Measurements from ENCODE around the gene MX2.

DNA sequence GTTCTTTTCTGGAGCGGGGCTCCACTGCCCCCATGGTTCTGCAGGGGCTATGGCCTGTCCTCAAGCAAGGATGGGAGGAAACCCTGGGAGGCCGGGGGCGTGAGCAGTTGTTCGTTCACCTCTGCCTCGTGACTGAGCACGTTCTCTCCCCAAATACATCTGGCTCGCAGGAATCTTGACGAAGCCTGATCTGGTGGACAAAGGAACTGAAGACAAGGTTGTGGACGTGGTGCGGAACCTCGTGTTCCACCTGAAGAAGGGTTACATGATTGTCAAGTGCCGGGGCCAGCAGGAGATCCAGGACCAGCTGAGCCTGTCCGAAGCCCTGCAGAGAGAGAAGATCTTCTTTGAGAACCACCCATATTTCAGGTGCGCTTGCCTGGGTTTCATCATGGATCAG lies 79.7 kb downstream of the MX2 start:
- TF ChIP-seq, protein P1, sequence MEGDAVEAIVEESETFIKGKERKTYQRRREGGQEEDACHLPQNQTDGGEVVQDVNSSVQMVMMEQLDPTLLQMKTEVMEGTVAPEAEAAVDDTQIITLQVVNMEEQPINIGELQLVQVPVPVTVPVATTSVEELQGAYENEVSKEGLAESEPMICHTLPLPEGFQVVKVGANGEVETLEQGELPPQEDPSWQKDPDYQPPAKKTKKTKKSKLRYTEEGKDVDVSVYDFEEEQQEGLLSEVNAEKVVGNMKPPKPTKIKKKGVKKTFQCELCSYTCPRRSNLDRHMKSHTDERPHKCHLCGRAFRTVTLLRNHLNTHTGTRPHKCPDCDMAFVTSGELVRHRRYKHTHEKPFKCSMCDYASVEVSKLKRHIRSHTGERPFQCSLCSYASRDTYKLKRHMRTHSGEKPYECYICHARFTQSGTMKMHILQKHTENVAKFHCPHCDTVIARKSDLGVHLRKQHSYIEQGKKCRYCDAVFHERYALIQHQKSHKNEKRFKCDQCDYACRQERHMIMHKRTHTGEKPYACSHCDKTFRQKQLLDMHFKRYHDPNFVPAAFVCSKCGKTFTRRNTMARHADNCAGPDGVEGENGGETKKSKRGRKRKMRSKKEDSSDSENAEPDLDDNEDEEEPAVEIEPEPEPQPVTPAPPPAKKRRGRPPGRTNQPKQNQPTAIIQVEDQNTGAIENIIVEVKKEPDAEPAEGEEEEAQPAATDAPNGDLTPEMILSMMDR (conservative IDR thresholded peaks at IDR 0.05; ENCODE audit: low read depth, low read length) = no peak
- TF ChIP-seq POLR2A (IDR thresholded peaks at IDR 0.05; ENCODE audit: low read depth, low read length) (no peak), CEBPB (IDR thresholded peaks at IDR 0.05; ENCODE audit: low read depth, low read length) (no peak), MXI1 (IDR thresholded peaks at IDR 0.05; ENCODE audit: borderline replicate concordance, low read depth, low read length) (no peak), MAZ (IDR thresholded peaks at IDR 0.05; ENCODE audit: borderline replicate concordance, low read depth, low read length) (no peak), MAFK (IDR thresholded peaks at IDR 0.05; ENCODE audit: low read depth, low read length) (no peak), RFX5 (IDR thresholded peaks at IDR 0.05; ENCODE audit: low read depth, low read length) (no peak), RAD21 (IDR thresholded peaks at IDR 0.05; ENCODE audit: low read length) (no peak), BHLHE40 (IDR thresholded peaks at IDR 0.05; ENCODE audit: low read depth, low read length) (no peak), FOS (IDR thresholded peaks at IDR 0.05; ENCODE audit: low read depth, low read length) (no peak), CHD1 (IDR thresholded peaks at IDR 0.05; ENCODE audit: low read depth, low read length) (no peak), NFE2L2 (IDR thresholded peaks at IDR 0.05; ENCODE audit: low read depth, low read length) (no peak)
- TF ChIP-seq, protein P2, sequence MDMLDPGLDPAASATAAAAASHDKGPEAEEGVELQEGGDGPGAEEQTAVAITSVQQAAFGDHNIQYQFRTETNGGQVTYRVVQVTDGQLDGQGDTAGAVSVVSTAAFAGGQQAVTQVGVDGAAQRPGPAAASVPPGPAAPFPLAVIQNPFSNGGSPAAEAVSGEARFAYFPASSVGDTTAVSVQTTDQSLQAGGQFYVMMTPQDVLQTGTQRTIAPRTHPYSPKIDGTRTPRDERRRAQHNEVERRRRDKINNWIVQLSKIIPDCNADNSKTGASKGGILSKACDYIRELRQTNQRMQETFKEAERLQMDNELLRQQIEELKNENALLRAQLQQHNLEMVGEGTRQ (IDR thresholded peaks at IDR 0.05; ENCODE audit: low read depth, low read length) = no peak
- TF ChIP-seq, protein P3, sequence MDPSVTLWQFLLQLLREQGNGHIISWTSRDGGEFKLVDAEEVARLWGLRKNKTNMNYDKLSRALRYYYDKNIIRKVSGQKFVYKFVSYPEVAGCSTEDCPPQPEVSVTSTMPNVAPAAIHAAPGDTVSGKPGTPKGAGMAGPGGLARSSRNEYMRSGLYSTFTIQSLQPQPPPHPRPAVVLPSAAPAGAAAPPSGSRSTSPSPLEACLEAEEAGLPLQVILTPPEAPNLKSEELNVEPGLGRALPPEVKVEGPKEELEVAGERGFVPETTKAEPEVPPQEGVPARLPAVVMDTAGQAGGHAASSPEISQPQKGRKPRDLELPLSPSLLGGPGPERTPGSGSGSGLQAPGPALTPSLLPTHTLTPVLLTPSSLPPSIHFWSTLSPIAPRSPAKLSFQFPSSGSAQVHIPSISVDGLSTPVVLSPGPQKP (IDR thresholded peaks at IDR 0.05; ENCODE audit: borderline replicate concordance, low read depth, low read length) = no peak
